A549 (cell line): Measurements from ENCODE around the gene TASP1. TPM values are rescaled to one million over a fixed set of nuclear protein-coding genes. Genes with fewer than 3 reads are reported as not detected.
A peak's percentile ranks its signal among the peaks of the same experiment; 100 is the strongest.

ENCODE experiments used
- ATAC-seq, 2 experiments: fragments of 200-7000 bp in 1 of 2; fragments of >200 bp in 1 of 2; cut with Nextera tagmentation in 1 of 2; cut with Tn5 transposase in 1 of 2; 3 replicates each; pipeline versions ENCODE4 v1.8.0 to v1.9.1; 2018 to 2020; ENCODE audit warnings: mild to moderate bottlenecking in 1 of 2, moderate library complexity in 1 of 2
- CTCF ChIA-PET: fragments of 300-600 bp; sonication (Branson Sonifier 250); formaldehyde crosslinking; extraction: SDS; loops from one replicate; lab custom pipeline; 2021; ENCODE audit warnings: antibody characterized with exemption, inconsistent platforms; lab: Yijun Ruan, JAX
- POLR2A ChIA-PET: fragments of 350-600 bp; formaldehyde crosslinking; extraction: SDS; loops from one replicate; lab custom pipeline; 2021; ENCODE audit warnings: antibody characterized with exemption, inconsistent platforms; lab: Yijun Ruan, JAX
- DNase-seq, 2 experiments: peaks; one replicate each; pipeline versions ENCODE4 v3.0.0 to v3.0.0-alpha.2; 2011 to 2016; ENCODE audit warnings: low read depth in 1 of 2, low spot score in 1 of 2
- FAIRE-seq: peaks from 2 replicates; lab custom pipeline; 2011; peaks lifted over from hg19 to GRCh38; lab: Jason Lieb, UNC
- H3K27ac ChIP-seq, 2 experiments: fragments of >200 bp; sonication (Bioruptor Twin); formaldehyde crosslinking; 3 replicates each; pipeline ENCODE4 v1.5.1; 2016 to 2017
- H3K4me1 ChIP-seq: fragments of >200 bp; sonication (Bioruptor Twin); formaldehyde crosslinking; 3 replicates; pipeline ENCODE4 v1.6.1; 2016
- H3K4me2 ChIP-seq: fragments of >200 bp; sonication (Bioruptor Twin); formaldehyde crosslinking; 3 replicates; pipeline ENCODE4 v1.6.1; 2016
- H3K4me3 ChIP-seq: fragments of >200 bp; sonication (Bioruptor Twin); formaldehyde crosslinking; 3 replicates; pipeline ENCODE4 v1.5.1; 2016
- H3K9me3 ChIP-seq: fragments of >200 bp; sonication (Bioruptor Twin); formaldehyde crosslinking; 3 replicates; pipeline ENCODE4 v1.6.1; 2016
- BHLHE40 ChIP-seq: IDR thresholded peaks from 2 replicates; pipeline ENCODE4 v1.6.1; 2012; ENCODE audit warnings: low read depth, low read length, inconsistent platforms
- CBX2 ChIP-seq: fragments of 200-600 bp; sonication (generic); IDR thresholded peaks from 2 replicates; pipeline ENCODE4 v1.6.1; 2016; ENCODE audit warnings: low read depth, mild to moderate bottlenecking, borderline replicate concordance
- CTCF ChIP-seq: fragments of >200 bp; sonication (Bioruptor Twin); formaldehyde crosslinking; IDR thresholded peaks from 3 replicates; pipeline ENCODE4 v1.5.1; 2016
- E2F6 ChIP-seq: IDR thresholded peaks from 2 replicates; pipeline ENCODE4 v1.6.1; 2012; ENCODE audit warnings: low read depth, borderline replicate concordance
- FOSL2 ChIP-seq, 2 experiments: fragments of 450-650 bp in 1 of 2; fragments of >200 bp in 1 of 2; sonication (Bioruptor Twin) in 1 of 2; formaldehyde crosslinking; IDR thresholded peaks; 2 replicates each; pipeline versions ENCODE4 v1.5.0 to v1.6.1; 2016 to 2020; ENCODE audit warnings: mild to moderate bottlenecking in 1 of 2, moderate library complexity in 1 of 2
- HEYL ChIP-seq: fragments of 250-450 bp; sonication (Bioruptor Pico); IDR thresholded peaks from 2 replicates; pipeline ENCODE4 v1.8.0; 2021; ENCODE audit warnings: mild to moderate bottlenecking, moderate library complexity
- KDM1A ChIP-seq: fragments of 200-600 bp; sonication (generic); IDR thresholded peaks from 2 replicates; pipeline ENCODE4 v1.6.1; 2016; ENCODE audit warnings: low read depth, mild to moderate bottlenecking
- PHF8 ChIP-seq: fragments of 200-600 bp; sonication (generic); IDR thresholded peaks from 2 replicates; pipeline ENCODE4 v1.6.1; 2016; ENCODE audit warnings: low read depth, mild to moderate bottlenecking, antibody characterized with exemption, moderate library complexity, borderline replicate concordance
- RCOR1 ChIP-seq: fragments of 150-350 bp; IDR thresholded peaks from 2 replicates; pipeline ENCODE4 v1.6.1; 2014; ENCODE audit warnings: antibody characterized with exemption, low read length, low read depth
- WGBS: methylation state at CpG from one replicate; pipeline ENCODE4 v1.1.6; 2017; ENCODE audit errors: missing lambda C conversion rate; 5-methylcytosine and 5-hydroxymethylcytosine counted together
- polyA plus RNA-seq, 4 experiments: library from polyadenylated mRNA; depleted of rRNA in 3 of 4; stranded (reverse); fragments of >200 nt; fragmentation: RNase III in 1 of 4; extraction: RNeasy Plus Mini Kit Qiagen cat#74134 plus additional on column Dnase treatment in 1 of 4; gene quantifications; 2 replicates in 3 of 4; 3 replicates in 1 of 4; pipeline ENCODE4 v1.2.3, GENCODE V29; 2011 to 2017
- TF ChIP-seq, protein P1 (sequence below): IDR thresholded peaks from 2 replicates; pipeline ENCODE4 v1.6.1; 2012

TASP1 gene
- polyA plus RNA-seq, 2 of the 4 experiments (the other 2 are of a cell fraction) = 9.5 to 18.2 TPM

DNA sequence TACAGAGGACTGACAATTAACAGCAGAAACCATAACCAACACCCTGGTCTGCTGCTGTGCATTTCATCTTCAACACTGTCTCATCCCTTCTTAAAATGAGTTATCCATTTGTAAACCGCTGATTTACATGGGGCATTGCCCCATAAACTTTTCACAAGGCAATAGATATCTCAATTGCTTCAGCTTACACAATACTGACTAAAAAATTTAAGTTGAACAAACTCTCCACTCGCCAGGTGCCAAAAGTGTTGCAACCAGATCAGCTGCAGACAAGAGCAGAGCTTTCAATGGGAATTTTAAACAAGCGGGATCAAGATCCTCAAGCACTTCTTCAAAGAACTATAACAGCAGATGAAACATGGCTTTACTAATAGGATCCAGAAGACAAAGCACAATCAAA, 183.0 kb downstream of the TASP1 start (continued):
- no peak for TF ChIP-seq BHLHE40
- TF ChIP-seq, all 56 proteins: peak for 0

- no peak for FAIRE-seq
- WGBS = 95% methylated on average over 2 of the region's 2 CpGs
- Histone ChIP-seq H3K4me2 (peak overlapping the region; percentile 23; the same call in 2 of the 3 replicates), H3K4me3 (no peak overlapping the region), H3K27ac (no peak overlapping the region), H3K4me1 (peaks cover 29% of the 10 kb centered on the region), H3K9me3 (no peaks in the 10 kb centered on the region)
- TF ChIP-seq RCOR1 = no peak
- no peak for TF ChIP-seq FOSL2 (IDR thresholded peaks at IDR 0.05)
- peak; percentile 80 for TF ChIP-seq FOSL2 (CRISPR knock-in tag; IDR thresholded peaks at IDR 0.05)
- ChIA-PET CTCF (no interaction called here), POLR2A (no interaction called here)
- no peak for DNase-seq
- ATAC-seq = no peak
These were observed 185.4 kb downstream of the TASP1 start for GRCh38 chr20:13453367-13453766.

GRCh38 chr20:13452470-13453124, 186.1 kb downstream of the TASP1 start:
- ChIA-PET CTCF (interaction anchor here (0.6 to 2.4 kb wide), 2 partner anchors 57 to 94 kb away, joined by 3 to 10 read pairs; no protein-coding TSS in a partner anchor), POLR2A (no interaction called here)
- TF ChIP-seq CTCF (no peak), PHF8 (no peak), HEYL (CRISPR knock-in tag) (no peak), KDM1A (no peak), E2F6 (no peak), CBX2 (no peak)
- TF ChIP-seq, protein P1, sequence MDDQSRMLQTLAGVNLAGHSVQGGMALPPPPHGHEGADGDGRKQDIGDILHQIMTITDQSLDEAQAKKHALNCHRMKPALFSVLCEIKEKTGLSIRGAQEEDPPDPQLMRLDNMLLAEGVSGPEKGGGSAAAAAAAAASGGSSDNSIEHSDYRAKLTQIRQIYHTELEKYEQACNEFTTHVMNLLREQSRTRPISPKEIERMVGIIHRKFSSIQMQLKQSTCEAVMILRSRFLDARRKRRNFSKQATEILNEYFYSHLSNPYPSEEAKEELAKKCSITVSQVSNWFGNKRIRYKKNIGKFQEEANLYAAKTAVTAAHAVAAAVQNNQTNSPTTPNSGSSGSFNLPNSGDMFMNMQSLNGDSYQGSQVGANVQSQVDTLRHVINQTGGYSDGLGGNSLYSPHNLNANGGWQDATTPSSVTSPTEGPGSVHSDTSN = no peak

GRCh38 chr20:13449868-13450434, 188.8 kb downstream of the TASP1 start:
- no peak for ATAC-seq
- 62% methylated on average over 3 of the region's 3 CpGs for WGBS

More at GRCh38 chr20:13452470-13453124, 186.1 kb downstream of the TASP1 start:
- H3K9me3 ChIP-seq = no peaks in the 10 kb centered on the region
- 82% methylated on average over 3 of the region's 3 CpGs for WGBS
- DNase-seq = no peak
- H3K4me2 ChIP-seq = peak overlapping the region; percentile 23; the same call in 2 of the 3 replicates
- H3K27ac ChIP-seq = no peak overlapping the region
- no peak overlapping the region for H3K4me3 ChIP-seq
- H3K4me1 ChIP-seq = peaks cover 29% of the 10 kb centered on the region
- no peak for ATAC-seq
- peak; percentile 7 for FAIRE-seq

More at GRCh38 chr20:13449868-13450434, 188.8 kb downstream of the TASP1 start:
- POLR2A ChIA-PET = no interaction called here
- no peak overlapping the region for H3K4me3 ChIP-seq
- TF ChIP-seq CBX2 (no peak), FOSL2 (IDR thresholded peaks at IDR 0.05) (no peak), FOSL2 (CRISPR knock-in tag; IDR thresholded peaks at IDR 0.05) (peak; percentile 26; the same call in 1 of the 2 replicates)
- no peak overlapping the region for H3K27ac ChIP-seq
- no peak overlapping the region for H3K4me2 ChIP-seq
- DNase-seq = no peak
- peaks cover 24% of the 10 kb centered on the region for H3K4me1 ChIP-seq
- H3K9me3 ChIP-seq = no peaks in the 10 kb centered on the region
- peak; percentile 76 for FAIRE-seq
- CTCF ChIA-PET = interaction anchor here (0.9 to 1.4 kb wide), 2 partner anchors 10 to 97 kb away, joined by 3 to 4 read pairs; no protein-coding TSS in a partner anchor
